Measurements from ENCODE around the gene TMED10. TPM values are rescaled to one million over a fixed set of nuclear protein-coding genes. Genes with fewer than 3 reads are reported as not detected.

The TMED10 gene
- total and polyA plus RNA-seq, 4 donors = 79.5 to 398 (median 274) TPM

DNA sequence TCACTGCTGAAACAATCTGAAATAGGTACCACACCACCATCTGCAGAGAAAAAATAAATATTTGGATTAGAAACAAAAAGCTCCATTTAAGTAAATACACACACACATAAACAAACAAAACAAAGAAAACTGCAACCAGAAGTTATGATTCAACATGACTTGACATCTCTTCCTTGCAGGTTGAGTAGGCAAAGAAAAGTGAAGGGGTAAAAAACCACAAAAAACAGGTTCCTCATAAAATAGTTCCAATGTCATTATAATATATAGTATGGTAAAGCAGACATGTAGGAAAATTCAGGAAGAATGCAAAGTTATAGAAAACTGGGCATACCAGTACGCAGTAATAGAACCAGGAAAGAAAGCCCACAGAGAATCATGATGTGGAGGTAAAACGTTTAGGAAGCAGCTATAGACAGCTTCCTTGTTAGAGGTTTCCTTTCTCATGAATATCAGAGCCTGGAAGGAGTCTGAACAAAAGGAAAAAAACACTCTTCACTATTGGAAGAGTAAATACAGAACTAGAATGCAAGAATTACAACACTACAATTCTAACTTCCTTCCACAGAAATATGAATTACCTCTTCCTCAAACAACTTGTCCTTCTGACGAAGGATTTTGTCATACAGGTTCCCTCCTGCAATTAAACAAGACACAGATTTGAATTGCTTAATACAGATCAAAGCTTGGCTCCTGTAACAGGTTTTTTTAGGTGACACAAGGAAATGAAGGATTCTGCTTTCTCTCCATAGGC is 55.7 kb downstream of the TMED10 start:
- H3K4me1 ChIP-seq (ENCODE audit: control insufficient read depth in 5 of 5, insufficient read depth in 5 of 5, low read length in 5 of 5) = peaks cover 0 to 7% (median 3%) of the 10 kb centered on the region in 5 donors
- ATAC-seq (ENCODE audit: insufficient read depth, low FRiP score) (peak; percentile 28), DNase-seq (no peak)
- no peaks in the 10 kb centered on the region for H3K27me3 ChIP-seq (ENCODE audit: control insufficient read depth in 3 of 3, insufficient read depth in 3 of 3, low read length in 2 of 3)
- H3K4me3 ChIP-seq = no peak overlapping the region
- TF ChIP-seq, protein P1, sequence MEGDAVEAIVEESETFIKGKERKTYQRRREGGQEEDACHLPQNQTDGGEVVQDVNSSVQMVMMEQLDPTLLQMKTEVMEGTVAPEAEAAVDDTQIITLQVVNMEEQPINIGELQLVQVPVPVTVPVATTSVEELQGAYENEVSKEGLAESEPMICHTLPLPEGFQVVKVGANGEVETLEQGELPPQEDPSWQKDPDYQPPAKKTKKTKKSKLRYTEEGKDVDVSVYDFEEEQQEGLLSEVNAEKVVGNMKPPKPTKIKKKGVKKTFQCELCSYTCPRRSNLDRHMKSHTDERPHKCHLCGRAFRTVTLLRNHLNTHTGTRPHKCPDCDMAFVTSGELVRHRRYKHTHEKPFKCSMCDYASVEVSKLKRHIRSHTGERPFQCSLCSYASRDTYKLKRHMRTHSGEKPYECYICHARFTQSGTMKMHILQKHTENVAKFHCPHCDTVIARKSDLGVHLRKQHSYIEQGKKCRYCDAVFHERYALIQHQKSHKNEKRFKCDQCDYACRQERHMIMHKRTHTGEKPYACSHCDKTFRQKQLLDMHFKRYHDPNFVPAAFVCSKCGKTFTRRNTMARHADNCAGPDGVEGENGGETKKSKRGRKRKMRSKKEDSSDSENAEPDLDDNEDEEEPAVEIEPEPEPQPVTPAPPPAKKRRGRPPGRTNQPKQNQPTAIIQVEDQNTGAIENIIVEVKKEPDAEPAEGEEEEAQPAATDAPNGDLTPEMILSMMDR (IDR thresholded peaks at IDR 0.05; ENCODE audit: control extremely low read depth, extremely low read depth) = no peak
- H3K36me3 ChIP-seq (ENCODE audit: control insufficient read depth in 4 of 4, insufficient read depth in 4 of 4, low read length in 4 of 4) = peaks cover 12 to 34% (median 23%) of the 10 kb centered on the region in 4 donors
- H3K27ac ChIP-seq (ENCODE audit: low read depth in 1 of 2, low read length in 1 of 2) = no peak overlapping the region
- WGBS, 2 donors = 29 to 38% methylated on average over 3 of the region's 3 CpGs
- no peaks in the 10 kb centered on the region for H3K9me3 ChIP-seq (ENCODE audit: control insufficient read depth in 4 of 4, insufficient read depth in 3 of 4, low read length in 3 of 4)
- H3K9ac ChIP-seq (ENCODE audit: insufficient read depth in 1 of 2, low read length in 2 of 2) = no peak overlapping the region

DNA sequence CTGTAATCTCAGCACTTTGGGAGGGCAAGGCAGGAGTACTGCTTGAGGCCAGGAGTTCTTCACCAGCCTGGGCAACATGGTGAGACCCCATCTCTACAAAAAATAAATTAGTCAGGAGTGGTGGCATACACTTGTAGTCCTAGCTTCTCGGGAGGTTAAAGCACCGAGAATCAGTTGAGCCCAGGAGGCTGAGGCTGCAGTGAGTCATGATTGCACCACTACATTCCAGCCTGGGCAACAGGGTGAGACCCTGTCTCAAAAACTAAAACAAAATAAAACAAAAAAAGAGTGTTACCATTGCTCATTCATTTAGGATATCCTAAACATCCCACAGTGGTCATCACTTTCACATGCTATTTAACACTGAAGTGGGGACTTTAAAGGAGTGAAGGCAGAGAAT is 57.4 kb downstream of the TMED10 start:
- peaks cover 15 to 40% (median 31%) of the 10 kb centered on the region in 4 donors for H3K36me3 ChIP-seq (ENCODE audit: control insufficient read depth in 4 of 4, insufficient read depth in 4 of 4, low read length in 4 of 4)
- WGBS, 2 donors = 90 to 96% methylated on average over 2 of the region's 2 CpGs

GRCh38 chr14:75113932-75114539 is 62.4 kb downstream of the TMED10 start:
- H3K4me1 ChIP-seq (ENCODE audit: control insufficient read depth in 5 of 5, insufficient read depth in 5 of 5, low read length in 5 of 5) = no peaks in the 10 kb centered on the region
- ATAC-seq (ENCODE audit: insufficient read depth, low FRiP score) = no peak
- H3K27ac ChIP-seq (ENCODE audit: low read depth in 1 of 2, low read length in 1 of 2) = no peak overlapping the region
- TF ChIP-seq, protein P1 (IDR thresholded peaks at IDR 0.05; ENCODE audit: control extremely low read depth, extremely low read depth) = no peak
- no peaks in the 10 kb centered on the region for H3K9me3 ChIP-seq (ENCODE audit: control insufficient read depth in 4 of 4, insufficient read depth in 3 of 4, low read length in 3 of 4)
- no peak for DNase-seq
- no peak overlapping the region for H3K9ac ChIP-seq (ENCODE audit: insufficient read depth in 1 of 2, low read length in 2 of 2)
- H3K36me3 ChIP-seq (ENCODE audit: control insufficient read depth in 4 of 4, insufficient read depth in 4 of 4, low read length in 4 of 4) = peaks cover 24 to 65% (median 53%) of the 10 kb centered on the region in 4 donors
- WGBS, 2 donors = 73 to 76% methylated on average over 5 of the region's 5 CpGs
- no peak overlapping the region for H3K4me3 ChIP-seq
- H3K27me3 ChIP-seq (ENCODE audit: control insufficient read depth in 3 of 3, insufficient read depth in 3 of 3, low read length in 2 of 3) = no peaks in the 10 kb centered on the region

More for the DNA sequence above, 57.4 kb downstream of the TMED10 start:
- no peaks in the 10 kb centered on the region for H3K4me1 ChIP-seq (ENCODE audit: control insufficient read depth in 5 of 5, insufficient read depth in 5 of 5, low read length in 5 of 5)
- ATAC-seq (ENCODE audit: insufficient read depth, low FRiP score) = no peak
- H3K9ac ChIP-seq (ENCODE audit: insufficient read depth in 1 of 2, low read length in 2 of 2) = no peak overlapping the region
- DNase-seq = no peak
- H3K9me3 ChIP-seq (ENCODE audit: control insufficient read depth in 4 of 4, insufficient read depth in 3 of 4, low read length in 3 of 4) = no peaks in the 10 kb centered on the region
- no peak overlapping the region for H3K4me3 ChIP-seq
- H3K27ac ChIP-seq (ENCODE audit: low read depth in 1 of 2, low read length in 1 of 2) = no peak overlapping the region
- TF ChIP-seq, protein P1 (IDR thresholded peaks at IDR 0.05; ENCODE audit: control extremely low read depth, extremely low read depth) = no peak
- no peaks in the 10 kb centered on the region for H3K27me3 ChIP-seq (ENCODE audit: control insufficient read depth in 3 of 3, insufficient read depth in 3 of 3, low read length in 2 of 3)
